HG02943 (cell line): ENCODE results near the gene PTGES3.
"Not testable (repeated sequence)": the region's sequence is repeated elsewhere in the genome, so short reads cannot be mapped to it uniquely, and the experiment has no call there.

Experiments used
- ATAC-seq: cut with Tn5 transposase; IDR thresholded peaks from one replicate; pipeline ENCODE4 v1.9.1; 2021; ENCODE audit warnings: mild to moderate bottlenecking, low read depth, moderate library complexity; ENCODE audit not compliant: unreplicated experiment

PTGES3 gene, protein sequence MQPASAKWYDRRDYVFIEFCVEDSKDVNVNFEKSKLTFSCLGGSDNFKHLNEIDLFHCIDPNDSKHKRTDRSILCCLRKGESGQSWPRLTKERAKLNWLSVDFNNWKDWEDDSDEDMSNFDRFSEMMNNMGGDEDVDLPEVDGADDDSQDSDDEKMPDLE

DNA sequence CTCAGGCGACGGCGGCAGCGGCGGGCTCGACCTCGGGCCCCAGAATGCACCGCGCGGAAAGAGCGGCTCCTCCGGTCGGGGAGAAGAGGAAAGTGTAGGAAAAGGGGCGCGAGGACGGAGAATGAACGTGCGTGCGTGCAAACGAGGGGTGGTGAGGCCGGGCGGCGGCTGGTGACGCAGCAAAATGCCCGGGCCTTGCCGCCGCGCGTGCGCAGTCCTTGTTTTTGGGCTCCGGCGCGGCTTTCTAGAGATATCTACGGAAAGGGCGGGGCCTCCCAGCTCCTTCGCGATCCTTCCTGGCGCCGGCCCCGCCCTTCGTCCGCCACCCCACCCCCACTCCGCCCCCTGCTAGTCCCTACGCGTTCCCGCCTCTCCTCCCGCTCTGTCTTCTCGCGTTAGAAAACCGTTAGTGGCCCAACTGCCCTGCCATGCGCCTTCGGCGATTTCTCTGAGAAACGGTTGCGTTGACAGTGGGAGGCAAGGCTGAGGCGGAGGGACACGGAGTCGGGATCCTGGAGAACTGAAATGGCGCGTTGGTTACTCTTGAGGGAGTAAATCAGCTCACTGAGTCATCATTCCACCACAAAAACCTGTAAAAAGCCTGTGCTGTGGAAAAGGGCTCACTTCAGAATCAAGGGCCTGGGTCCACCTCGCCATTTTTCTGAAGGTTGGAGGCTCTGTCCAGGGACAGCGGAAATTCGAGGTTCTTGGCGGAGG is at the start of gene PTGES3:
TSS of gene PTGES3 (minus strand) at position 156 of the 717 bp plus-strand sequence. CDS start 285 bp downstream, outside the sequence.
- ATAC-seq: peak; percentile 56

DNA sequence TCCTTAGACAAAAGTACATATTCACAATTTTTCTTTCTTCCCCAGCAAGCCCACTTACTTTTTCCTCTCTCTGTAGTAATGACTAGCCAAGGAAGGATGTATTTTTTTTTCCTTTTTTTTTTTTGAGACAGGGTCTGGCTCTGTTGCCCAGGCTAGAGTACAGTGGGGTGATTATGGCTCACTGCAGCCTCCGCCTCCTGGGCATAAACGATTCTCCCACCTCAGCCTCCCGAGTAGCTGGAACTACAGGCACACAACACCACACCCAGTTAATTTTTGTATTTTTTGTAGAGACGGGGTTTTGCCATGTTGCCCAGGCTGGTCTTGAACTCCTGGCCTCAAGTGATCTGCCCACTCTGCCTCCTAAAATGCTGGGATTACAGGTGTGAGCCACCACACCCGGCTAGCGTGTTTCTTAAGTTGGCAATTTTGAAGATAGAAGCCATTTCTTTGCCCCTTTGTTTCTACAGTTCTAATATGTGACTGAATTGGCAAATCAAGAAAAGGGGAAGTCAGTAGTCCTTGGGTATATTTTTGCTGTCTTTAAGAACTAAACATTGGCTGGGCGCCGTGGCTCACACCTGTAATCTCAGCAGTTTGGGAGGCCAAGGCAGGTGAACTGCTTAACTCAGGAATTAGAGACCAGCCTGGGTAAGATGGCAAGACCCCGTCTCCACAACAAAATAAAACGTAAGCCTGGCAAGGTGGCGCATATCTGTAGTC is 40.2 kb upstream of the PTGES3 start:
- no peak for ATAC-seq

DNA sequence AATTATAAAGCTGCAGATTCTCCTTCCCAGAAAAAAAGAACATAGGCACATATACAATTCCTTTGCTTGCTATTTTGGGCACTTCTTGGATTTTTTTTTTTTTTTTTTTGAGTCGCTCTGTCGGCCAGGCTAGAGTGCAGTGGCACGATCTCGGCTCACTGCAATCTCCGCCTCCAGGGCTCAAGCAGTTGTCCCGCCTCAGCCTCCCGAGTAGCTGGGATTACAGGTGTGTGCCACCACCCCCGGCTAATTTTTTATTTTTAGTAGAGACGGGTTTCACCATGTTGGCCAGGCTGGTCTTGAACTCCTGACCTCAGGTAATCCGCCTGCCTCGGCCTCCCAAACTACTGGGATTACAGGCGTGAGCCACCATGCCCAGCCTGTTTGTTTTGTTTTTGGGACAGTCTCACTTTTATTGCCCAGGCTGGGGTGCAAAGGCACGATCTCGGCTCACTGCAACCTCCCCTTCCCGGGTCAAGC is 38.2 kb upstream of the PTGES3 start:
- ATAC-seq: not testable (repeated sequence)

DNA sequence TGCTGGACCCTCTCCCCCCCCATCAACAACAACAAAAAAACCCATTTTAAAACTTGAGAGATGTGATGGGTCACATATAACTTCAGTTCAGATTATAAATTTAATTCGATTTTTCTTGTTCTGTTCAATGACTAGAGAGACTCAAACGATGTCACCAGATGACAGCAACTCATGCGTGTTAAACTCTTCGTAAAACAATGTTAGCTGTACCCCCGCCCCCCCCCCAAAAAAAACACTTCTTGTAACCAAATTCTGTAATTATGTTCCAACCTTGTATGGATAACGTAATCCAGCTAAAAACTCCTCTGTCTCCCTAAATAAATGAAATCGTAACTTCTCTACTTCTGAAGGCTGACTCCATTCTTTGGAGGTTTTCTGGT is 37.6 kb upstream of the PTGES3 start:
- ATAC-seq: no peak

DNA sequence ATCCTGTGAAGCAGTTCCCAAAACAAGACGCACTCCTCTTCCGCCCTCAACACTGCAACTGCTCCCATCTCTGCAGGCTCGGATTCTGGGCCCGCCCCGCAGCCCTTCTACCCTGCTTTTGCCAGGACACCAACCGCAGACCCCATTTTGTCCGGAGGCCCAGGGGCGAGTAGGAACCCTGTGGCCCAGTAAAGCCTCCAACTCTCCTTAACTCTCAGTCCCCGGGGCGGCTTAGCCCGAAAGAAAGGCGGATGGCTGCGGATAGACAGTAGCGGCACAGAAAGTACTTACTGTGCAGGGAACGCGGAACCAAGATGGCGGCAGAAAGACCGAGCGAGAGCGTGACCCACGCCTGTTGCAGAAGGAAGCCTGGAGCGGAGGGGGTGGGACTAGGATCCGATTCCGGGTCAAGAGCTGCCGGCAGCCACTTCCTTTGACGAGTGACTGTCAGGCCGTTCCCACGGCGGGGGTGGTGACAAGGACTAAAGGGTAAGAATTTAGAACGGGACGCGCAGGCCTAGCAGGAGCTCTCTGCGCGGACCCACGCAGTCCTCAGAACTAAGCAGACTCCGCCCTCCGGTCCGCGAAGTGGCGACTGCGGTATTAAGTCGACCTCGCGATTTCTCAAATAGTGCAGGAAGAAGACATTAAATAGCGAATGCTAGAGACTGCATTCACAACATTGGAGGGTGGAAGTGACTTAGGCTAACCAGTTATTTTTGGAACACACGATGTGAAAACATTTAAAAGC is 37.1 kb upstream of the PTGES3 start, which contains the start of gene NACA:
TSS of gene NACA (minus strand) at position 328 of the 751 bp plus-strand sequence. CDS start 778 bp downstream, outside the sequence.
- ATAC-seq: peak; percentile 93

DNA sequence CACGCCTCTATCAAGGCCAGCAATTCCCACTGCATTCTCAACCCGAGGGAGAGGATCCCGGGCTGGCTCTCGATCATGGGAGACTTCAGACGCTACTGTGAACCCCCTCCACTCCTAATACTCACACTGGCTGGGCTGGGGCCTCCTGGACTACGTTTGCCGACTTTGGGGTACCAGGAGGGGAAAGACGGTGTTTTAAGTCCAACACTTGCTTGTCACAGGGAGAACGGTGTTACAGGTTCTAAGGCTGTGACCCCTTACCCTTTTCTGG is 36.6 kb upstream of the PTGES3 start:
- ATAC-seq: no peak

DNA sequence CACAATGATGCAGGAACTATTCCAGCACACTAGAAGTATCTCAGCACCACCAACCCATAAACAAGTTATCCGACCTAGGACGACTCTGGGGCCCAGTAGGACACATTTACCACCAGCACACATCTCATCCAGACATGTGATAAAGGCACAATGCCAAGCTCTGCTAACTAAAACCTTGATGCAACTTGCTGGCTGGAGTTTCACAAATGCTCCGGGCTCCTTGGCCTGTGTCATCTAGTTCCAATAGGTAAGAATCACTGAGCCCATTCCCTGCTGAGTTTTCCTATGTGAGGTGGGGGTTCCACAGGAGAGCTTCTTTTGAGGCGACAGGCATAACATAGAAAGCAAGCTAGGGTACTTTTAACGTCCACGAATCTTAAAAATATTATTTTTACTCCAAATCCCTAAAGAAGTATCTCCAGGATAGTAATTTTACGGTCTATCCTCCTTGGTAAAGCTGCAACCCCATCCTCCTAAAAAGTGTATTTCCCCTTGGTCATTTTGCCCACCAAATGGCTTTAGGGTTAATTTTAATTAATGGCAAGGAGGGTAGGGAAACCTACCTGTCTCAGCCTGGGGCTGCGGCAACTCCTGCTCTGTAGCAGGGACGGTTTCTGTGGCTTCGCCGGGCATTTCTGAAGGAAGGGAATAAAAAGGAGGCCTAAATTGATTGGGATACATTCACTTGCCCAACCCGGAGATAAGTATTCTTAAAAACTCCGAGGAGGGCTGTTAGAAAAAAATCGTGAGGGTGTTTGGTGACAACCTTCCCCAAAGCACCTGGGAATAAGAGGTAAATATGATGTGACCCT is 36.0 kb upstream of the PTGES3 start:
- ATAC-seq: no peak

DNA sequence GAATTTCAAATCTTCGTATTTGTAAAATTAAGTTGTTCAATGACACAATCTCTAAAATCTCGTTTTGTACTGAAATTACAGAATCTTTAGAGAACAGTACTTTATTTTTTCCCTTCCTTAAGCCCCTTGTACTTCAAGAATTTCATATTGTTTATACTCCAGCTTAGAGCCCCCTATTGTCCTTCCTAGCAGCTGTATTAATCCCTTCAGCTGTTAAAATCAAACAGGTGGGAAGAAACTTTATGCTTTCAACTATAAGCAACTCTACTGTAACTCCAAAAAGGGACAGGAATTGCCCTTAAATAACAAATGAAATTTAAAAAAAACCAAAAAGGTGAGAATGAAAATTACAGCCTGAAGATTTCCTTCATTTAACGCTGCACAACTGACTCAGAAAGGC is 35.3 kb upstream of the PTGES3 start:
- ATAC-seq: no peak

DNA sequence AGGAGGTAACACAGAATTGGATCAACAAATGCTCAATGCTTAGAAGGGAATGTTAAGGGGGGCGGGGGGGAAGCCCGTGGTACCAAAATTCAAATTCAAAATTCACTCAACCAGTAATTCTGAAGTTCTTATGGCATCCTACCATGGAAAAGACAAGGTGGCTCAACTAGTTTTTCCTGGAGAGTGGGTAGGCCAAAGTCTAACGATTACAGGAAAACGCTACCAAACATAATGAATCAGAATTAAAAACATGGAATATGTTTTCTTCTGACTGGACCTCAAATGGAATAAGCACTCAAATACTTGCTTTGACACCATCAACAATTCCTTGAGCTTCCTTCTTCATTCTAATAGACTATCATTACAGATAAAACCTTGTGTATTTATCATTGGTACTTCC is 34.7 kb upstream of the PTGES3 start:
- ATAC-seq: no peak

DNA sequence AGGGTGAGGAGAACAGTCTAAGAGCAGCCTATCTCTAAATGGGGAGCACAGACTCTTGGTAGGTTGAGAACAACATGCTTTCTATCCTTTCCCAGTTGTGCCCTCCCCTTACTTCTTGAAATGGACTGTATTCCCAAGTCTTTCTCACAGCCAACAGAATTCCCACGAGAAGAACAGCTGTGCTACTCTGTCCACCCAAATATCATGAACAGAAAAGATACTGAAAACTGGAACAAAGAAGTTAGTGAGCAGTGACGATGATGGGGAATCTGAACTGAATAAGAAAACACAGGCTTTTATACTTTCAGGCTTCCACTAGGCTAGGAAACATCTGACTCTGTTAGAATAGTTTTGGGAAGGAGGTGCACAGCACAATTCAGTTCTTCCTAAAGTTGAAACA is 33.6 kb upstream of the PTGES3 start:
- no peak for ATAC-seq

DNA sequence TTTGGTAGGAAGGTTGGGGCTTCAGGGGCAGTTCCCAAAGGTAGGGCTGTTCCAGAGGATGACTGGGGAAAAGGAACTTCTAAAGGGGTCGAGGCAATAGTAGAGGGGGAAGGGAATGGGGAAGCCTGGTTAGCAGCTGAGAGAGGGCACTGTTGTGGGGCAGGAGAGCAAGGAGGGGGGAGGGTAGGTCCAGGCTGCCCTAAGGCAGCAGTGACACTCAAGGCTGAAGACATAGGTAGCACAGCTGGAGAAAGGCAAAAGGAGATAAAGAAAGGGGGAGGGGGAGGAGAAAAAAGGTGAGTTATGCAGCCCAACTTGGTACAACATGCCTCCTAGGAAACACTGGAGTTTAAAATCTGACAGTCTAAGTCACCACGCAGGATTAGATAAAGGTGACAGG is 33.1 kb upstream of the PTGES3 start:
- ATAC-seq: no peak

DNA sequence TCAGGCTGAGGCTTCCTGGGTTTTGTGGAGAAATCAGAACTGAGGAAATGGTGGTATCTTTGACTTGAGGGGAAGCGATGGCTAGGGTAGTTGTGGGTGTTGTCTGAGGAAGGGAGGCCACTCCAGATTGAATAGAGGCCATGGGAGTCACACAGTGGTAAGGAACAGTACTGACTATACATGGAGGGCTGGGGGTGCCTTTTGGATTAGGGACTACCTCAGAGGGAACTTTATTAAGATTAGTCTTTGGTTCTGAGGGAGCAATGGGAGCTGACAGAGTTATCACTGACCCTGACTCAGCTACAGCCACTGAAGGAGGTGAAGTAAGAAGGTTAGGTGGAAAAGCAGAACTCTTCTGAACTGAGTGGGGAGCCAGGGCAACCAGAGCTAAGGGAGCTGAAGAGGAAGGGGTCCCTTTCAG is 32.7 kb upstream of the PTGES3 start:
- ATAC-seq: no peak

DNA sequence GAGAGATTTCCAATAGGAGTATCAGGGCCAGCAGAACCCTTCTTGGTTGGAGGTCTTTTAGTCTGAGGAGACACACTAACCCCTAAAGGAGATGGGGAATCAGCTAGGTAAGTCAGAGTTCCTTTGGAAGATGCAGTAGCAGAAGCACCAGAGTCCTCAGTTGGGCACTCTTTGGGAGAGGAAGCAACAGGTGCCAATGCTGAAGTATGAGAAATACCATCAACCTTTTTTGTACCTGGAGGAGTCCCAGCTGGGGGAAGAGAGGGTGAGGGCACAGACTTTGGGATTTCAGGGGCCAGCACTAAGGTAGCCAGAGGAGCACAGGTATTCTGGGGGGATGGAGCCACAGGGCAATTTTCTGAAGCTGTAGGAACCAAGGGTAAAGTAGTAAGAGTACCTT is 31.0 kb upstream of the PTGES3 start:
- ATAC-seq: no peak

DNA sequence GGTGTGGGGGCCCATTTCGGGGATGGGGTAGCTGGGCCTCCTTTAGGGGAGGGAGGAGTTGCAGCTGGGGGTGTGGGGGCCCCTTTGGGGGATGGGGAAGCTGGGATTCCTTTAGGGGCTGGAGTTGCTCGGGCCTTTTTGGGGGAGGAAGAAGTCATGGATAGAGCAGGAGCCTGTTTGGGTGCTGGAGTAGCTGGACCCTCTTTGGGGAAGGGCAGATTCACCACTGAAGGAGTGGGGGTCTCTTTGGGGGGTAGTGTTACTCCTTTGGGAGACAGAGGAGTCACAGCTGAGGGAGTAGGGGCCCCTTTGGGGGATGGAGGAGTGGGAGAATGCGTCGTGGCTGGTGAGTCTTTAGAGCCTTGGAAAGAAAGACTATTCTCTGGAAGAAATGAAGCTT is 30.6 kb upstream of the PTGES3 start:
- ATAC-seq: no peak

DNA sequence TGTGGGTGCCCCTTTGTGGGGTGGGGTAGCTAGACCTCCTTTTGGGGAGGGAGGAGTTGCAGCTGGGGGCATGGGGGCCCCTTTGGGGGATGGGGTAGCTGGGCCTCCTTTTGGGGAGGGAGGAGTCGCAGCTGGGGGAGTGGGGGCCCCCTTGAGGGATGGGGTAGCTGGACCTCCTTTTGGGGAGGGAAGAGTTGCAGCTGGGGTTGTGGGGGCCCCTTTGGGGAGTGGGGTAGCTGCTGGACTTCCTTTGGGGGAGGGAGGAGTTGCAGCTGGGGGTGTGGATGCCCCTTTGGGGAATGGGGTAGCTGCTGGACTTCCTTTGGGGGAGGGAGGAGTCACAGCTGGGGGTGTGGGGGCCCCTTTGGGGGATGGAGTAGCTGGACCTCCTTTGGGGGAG is 30.1 kb upstream of the PTGES3 start:
- ATAC-seq: no peak

DNA sequence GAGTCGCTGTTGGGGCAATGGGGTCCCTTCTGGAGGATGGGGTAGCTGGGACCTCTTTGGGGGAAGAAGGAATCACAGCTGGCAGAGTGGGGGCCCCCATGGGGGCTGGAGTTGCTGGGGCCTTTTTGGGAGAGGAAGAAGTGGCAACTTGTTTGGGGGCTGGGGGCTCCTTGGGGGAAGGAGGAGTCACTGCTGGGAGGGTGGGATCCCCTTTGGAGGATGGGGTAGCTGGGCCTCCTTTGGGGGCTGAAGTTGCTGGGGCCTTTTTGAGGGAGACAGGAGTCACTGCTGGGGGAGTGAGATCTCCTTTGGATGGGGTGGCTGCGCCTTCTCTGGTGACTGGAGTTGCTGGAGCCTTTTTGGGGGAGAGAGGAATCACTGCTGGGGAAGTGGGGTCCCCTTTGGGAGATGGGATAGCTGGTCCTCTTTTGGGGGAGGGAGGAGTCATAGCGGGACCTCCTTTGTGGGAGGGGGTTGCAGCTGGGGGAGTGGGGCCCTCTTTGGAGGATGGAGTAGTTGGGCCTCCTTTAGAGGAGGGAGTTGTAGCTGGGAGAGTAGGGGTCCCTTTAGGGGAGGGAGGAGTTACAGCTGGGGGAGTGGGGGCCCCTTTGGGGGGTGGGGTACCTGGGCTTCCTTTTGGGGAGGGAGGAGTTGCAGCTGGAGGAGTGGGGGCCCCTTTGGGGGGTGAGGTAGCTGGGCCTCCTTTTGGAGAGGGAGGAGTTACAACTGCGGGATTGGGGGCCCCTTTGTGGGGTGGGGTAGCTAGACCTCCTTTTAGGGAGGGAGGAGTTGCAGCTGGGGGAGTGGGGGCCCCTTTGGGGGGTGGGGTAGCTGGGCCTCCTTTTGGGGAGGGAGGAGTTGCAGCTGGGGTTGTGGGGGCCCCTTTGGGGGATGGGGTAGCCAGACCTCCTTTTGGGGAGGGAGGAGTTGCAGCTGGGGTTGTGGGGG is 29.1 kb upstream of the PTGES3 start:
- ATAC-seq: no peak

DNA sequence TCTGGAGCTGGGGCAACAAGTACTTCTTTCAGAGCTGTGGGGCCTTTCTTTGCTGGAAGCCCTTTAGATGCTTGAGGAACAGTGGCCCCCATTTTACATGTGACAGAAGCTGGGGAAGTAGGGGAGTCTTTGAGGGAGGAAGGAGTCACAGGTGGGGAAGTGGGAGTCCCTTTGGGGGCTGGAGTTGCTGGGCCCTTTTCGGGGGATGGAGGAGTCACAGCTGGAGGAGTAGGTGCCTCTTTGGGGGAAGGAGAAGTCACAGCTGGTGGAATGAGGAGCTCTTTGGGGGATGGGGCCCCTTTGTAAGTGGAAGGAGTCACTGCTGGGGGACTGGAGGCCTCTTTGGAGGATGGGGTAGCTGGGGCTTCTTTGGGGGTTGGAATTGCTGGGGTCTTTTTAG is 28.4 kb upstream of the PTGES3 start:
- no peak for ATAC-seq

DNA sequence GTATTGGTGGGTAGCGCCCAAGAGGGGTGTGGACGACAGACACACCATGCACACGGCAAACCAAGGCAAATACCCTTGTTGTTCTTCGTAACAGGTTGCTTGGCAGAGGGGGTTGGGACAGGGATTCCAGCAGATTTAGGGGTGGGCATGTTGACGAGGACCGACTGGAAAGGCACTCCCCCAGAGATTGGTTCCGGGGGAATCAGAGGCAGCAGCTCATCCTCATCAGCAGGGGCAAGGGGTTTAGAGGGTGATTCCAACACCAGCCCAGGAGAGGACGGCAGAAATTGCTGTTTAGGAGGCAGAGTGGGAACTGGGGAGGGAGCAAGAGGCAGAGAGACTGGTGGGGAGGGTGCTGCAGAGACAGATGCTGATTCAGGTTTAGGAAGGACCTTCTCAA is 27.7 kb upstream of the PTGES3 start:
- ATAC-seq: no peak

DNA sequence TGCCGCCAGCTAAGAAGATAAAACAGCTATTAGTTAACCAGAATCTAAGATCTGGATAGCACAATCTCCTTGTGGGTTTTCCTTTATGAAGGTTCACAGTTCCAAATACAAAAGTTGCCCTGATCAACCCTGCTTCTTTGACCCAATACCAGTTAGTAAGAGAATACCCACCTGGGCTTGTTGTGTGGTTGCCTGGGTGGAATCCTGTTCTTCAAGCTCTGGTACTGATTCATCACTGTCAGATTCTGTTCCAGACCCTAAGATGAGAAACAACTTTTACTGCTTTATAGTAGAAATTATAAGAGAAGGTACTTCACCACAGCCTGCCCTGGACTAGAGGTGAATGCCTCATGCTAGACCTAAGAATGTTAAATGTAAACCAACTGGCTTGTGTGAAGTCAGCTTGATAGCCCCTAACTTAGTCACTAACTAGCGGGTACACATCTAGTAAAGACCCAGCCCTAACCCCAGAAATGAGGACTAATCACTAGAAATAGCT is 26.4 kb upstream of the PTGES3 start:
- ATAC-seq: no peak
